OCI-LY7 (cell line): ENCODE measurements around the gene HS2ST1.

ENCODE experiments used
- EZH2phosphoT487 ChIP-seq: fragments of 200-600 bp; sonication (generic); IDR thresholded peaks from 2 replicates; pipeline ENCODE4 v1.6.1; 2018; ENCODE audit warnings: low read depth, borderline replicate concordance, mild to moderate bottlenecking, mixed run types, antibody characterized with exemption, low read length, moderate library complexity, mixed read lengths
- TF ChIP-seq, protein P1 (sequence below): fragments of 200-600 bp; sonication (generic); conservative IDR thresholded peaks from 2 replicates; pipeline ENCODE4 v1.5.1; 2014; ENCODE audit warnings: mild to moderate bottlenecking, antibody characterized with exemption, low read length, moderate library complexity, mixed read lengths

DNA sequence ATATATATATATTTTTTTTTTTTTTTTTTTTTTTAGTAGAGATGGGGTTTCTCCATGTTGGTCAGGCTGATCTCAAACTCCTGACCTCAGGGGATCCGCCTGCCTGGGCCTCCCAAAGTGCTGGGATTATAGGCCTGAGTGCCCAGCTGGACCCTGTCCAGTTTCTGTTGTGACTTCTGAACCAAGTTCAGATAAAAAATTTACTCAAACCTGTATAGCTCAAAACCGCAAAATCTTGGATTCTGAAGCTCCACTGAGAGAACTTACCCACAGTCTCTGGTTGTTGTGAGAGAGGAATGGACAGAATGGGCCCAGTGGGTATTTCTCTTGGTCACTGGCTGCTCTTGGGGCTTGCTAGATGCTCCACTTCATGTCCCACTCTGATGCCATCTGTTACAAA is 76.4 kb downstream of the HS2ST1 start:
- TF ChIP-seq, protein P1, sequence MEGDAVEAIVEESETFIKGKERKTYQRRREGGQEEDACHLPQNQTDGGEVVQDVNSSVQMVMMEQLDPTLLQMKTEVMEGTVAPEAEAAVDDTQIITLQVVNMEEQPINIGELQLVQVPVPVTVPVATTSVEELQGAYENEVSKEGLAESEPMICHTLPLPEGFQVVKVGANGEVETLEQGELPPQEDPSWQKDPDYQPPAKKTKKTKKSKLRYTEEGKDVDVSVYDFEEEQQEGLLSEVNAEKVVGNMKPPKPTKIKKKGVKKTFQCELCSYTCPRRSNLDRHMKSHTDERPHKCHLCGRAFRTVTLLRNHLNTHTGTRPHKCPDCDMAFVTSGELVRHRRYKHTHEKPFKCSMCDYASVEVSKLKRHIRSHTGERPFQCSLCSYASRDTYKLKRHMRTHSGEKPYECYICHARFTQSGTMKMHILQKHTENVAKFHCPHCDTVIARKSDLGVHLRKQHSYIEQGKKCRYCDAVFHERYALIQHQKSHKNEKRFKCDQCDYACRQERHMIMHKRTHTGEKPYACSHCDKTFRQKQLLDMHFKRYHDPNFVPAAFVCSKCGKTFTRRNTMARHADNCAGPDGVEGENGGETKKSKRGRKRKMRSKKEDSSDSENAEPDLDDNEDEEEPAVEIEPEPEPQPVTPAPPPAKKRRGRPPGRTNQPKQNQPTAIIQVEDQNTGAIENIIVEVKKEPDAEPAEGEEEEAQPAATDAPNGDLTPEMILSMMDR: no peak
- no peak for TF ChIP-seq EZH2phosphoT487
